ENCODE measurements around the gene MYO3A.

- TF ChIP-seq ZNF274 (IDR thresholded peaks at IDR 0.05; ENCODE audit: low read depth, low read length) = no peak
- no peak for TF ChIP-seq YY1 (IDR thresholded peaks at IDR 0.05; ENCODE audit: insufficient read depth, insufficient read length)
Observed at GRCh38 chr10:26243351-26243720, 309.3 kb downstream of the MYO3A start.

Measured in NT2/D1 (cell line).